Activated CD8-positive, alpha-beta memory T cell treated with anti-CD3 and anti-CD28 coated beads for 36 hours (primary cell): ENCODE measurements around the gene EPHX1. TPM values are rescaled to one million over a fixed set of nuclear protein-coding genes. Genes with fewer than 3 reads are reported as not detected.
"Not testable (repeated sequence)": the region's sequence is repeated elsewhere in the genome, so short reads cannot be mapped to it uniquely, and the experiment has no call there.

Source experiments
- CTCF ChIA-PET: fragments of 350-600 bp; sonication (Branson Sonifier 250); formaldehyde crosslinking; loops from one replicate; lab custom pipeline; 2021; ENCODE audit warnings: antibody characterized with exemption; lab: Charles Lee
- POLR2A ChIA-PET: fragments of 350-600 bp; sonication (Branson Sonifier 250); formaldehyde crosslinking; loops from one replicate; lab custom pipeline; 2021; ENCODE audit warnings: antibody characterized with exemption; lab: Charles Lee
- total RNA-seq, 2 experiments: library from RNA; stranded (reverse); gene quantifications; one replicate each; pipeline ENCODE4 v1.2.3, GENCODE V29; 2021

EPHX1 gene
- total RNA-seq, 2 experiments from 2014 or later: 1.8 to 2.4 TPM

DNA sequence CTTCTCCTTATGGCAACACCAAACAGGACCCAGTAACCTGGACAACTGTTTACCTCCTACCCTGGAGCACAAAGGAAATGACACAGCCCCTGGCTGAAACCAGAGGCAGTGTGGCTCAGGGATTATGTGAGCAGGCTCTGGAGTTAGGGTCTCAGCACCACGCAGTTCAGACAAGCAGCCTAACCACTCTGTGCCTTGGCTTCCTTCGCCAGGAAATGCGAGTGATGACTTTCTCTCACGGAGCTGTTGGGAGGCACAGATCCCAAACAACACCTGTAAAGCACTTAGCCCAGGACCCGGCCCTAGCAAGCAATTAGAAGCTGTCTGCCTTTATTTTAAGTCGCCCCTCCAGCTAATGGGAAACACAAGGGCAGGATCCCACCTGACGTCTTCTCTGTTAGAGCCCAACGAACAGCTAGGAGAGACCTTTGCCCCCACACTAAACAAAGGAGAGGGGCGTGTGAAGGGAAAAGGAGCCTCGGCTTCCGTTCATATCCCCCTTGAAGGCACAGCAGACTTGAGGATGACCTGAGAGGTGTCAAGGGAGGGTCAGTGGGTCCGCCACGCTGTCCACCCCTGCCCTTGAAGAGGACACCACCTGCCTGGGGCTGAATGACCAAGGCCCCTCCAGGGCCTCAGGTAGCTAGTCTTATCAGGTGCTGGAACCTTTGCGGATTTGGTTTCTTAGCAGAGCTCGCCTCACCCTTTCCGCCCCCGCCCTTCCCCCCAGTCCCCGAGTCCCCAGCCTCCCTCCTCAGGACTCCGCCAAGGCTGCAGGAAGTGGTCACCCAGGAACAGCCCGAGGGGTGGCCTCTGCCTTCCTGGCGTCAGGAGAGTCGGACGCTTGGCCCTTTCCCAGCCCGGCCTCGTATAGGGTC, 71.4 kb downstream of the EPHX1 start:
- CTCF ChIA-PET: interaction anchor here (0.9 to 2.5 kb wide), 8 partner anchors 9 to 406 kb away, joined by 3 to 11 read pairs (median 6); partner anchors contain the start of genes PYCR2 and SRP9
- POLR2A ChIA-PET: interaction anchor here (0.5 to 3.3 kb wide), 9 partner anchors 15 to 103 kb away, joined by 3 to 29 read pairs (median 6); partner anchors contain the start of genes EPHX1, PYCR2 and SRP9

DNA sequence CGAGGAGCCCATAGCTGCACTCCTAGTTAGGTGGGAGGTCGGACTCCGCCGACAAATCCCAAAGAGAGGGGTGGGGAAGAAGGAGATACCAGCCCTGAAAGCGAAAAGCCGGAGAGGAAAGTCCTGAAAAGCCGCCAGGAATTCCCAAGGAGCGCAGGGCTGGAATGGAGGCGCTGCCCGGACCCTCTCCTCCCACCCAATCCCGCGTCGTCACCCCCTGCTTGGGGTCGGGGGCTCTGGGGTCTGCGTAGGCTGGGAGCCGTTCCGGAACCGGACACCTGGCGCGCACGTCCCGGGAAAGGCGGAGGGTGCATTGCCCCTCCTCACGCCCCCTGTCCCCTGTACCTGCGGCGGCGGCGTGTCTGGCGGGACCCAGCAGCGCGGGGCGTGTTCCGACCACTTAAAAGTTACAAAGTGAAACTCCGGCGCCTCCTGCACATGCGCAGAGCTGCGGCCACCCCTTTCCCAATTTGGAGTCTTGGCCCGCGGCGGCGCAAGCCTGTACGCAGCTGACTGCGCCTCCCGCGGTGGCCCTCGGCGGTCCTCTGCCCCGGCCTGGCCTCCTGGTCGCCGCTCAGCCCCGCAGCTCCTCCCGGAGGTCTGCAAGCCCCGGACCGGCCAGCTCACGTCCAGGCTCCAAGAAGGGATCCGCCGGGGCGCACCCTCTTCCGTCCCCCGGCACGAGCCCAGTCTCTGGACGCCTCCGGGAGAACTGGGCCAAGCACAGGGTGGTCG, 72.2 kb downstream of the EPHX1 start, which contains the start of gene TMEM63A:
Gene TMEM63A, minus strand, starts transcription at position 422 of the 735 bp plus-strand sequence. CDS start 4,800 bp downstream, outside the sequence.
- CTCF ChIA-PET: interaction anchor here (0.7 to 2.5 kb wide), 13 partner anchors 8 to 407 kb away, joined by 3 to 11 read pairs (median 4); partner anchors contain the start of genes PYCR2 and SRP9
- POLR2A ChIA-PET: interaction anchor here (1.0 to 3.3 kb wide), 6 partner anchors 15 to 118 kb away, joined by 4 to 29 read pairs (median 9); partner anchors contain the start of genes PYCR2 and SRP9

DNA sequence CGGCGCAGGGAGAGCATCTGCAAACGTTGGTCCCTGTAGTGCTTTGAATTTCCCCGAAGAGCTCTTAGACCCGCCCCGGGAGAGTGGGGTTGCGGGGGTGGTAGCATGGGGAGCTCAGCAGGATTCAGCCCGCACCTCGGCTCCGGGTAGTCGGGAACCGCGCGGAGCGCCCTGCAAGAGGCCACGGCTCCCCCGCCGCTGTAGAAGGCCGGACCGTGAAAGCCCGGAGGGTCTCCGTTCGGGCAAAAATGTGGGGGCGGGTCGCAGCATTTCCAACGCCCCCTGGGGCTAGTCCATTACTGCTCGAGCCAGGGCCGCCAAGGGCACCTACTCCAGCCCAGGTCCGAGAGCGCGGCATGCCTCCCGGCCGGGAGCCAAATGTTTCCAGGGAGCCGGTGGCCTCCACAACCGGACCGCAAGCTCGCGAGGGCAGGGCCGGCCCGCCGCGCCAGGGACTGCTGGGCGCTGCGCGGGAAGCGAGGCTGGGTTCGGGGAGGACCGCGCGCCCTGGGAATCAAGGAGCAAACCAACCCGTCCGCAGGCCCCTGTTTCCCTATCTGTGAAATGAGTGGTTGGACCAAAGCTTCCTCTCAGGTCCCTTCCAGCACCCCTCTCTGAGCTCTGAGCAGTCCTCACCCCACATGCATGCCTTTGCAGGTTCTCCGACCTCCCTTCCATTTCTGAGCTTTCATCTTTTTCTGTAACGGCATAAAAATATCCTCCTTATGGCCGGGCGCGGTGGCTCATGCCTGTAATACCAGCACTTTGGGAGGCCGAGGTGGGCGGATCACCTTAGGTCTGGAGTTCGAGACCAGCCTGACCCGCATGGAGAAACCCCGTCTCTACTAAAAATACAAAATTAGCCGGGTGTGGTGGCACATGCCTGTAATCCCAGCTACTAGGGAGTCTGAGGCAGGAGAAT, 73.0 kb downstream of the EPHX1 start:
- ChIA-PET POLR2A (interaction anchor here (0.7 to 3.3 kb wide), 10 partner anchors 14 to 182 kb away, joined by 3 to 29 read pairs (median 6); partner anchors contain the start of genes PYCR2 and SRP9), CTCF (interaction anchor here (0.7 to 2.5 kb wide), 14 partner anchors 8 to 408 kb away, joined by 3 to 11 read pairs (median 4); partner anchors contain the start of genes PYCR2 and SRP9)

DNA sequence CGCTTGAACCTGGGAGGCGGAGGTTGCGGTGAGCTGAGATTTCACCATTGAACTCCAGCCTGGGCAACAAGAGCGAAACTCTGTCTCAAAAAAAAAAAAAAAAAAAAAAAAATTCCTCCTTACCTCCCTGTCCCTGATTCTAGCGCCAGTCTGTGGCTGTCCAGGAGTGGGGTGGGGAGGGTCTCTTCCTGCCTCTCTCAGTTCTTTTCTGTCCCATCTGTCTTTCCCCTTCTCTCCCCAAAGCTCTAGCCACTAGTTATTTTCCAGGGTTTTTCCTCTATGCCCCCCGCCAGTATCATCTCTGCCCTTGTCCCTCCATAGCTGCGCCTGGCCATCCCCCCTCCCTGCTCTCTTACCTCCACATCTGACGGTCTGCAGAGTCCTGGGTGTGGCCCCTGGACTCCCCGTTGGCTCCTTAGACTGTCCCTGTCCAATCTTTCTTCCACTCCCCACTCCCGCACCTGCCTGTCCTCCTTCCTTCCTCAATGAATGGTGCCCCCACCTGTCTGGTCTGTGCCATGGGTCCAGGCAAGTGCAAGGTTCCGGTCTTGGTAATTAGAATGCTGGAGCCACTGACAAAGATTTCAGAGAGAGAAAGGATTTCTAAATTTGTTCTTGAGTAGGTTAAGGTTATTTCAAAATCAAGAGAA, 73.8 kb downstream of the EPHX1 start:
- ChIA-PET CTCF (interaction anchor here (0.9 to 2.5 kb wide), 4 partner anchors 27 to 123 kb away, joined by 3 to 9 read pairs (median 4); partner anchors contain the start of gene PYCR2), POLR2A (interaction anchor here (0.7 to 3.3 kb wide), 6 partner anchors 13 to 181 kb away, joined by 3 to 29 read pairs (median 10); partner anchors contain the start of genes PYCR2 and SRP9)

DNA sequence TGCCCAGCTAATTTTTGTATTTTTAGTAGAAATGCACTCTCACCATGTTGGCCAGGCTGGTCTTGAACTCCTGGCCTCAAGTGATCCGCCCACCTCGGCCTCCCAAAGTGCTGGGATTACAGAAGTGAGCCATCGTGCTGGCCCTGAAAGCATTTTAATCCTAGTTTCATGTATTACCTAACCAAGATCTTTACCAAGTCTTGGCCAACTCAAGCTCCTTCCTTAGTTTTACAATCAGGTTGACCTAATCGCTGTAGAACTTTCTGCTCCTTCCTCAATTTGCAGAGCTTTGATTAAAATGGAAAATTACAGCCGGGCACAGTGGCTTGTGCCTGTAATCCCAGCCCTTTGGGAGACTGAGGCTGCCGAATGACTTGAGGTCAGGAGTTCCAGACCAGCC, 75.4 kb downstream of the EPHX1 start:
- ChIA-PET CTCF (no interaction called here), POLR2A (no interaction called here)

DNA sequence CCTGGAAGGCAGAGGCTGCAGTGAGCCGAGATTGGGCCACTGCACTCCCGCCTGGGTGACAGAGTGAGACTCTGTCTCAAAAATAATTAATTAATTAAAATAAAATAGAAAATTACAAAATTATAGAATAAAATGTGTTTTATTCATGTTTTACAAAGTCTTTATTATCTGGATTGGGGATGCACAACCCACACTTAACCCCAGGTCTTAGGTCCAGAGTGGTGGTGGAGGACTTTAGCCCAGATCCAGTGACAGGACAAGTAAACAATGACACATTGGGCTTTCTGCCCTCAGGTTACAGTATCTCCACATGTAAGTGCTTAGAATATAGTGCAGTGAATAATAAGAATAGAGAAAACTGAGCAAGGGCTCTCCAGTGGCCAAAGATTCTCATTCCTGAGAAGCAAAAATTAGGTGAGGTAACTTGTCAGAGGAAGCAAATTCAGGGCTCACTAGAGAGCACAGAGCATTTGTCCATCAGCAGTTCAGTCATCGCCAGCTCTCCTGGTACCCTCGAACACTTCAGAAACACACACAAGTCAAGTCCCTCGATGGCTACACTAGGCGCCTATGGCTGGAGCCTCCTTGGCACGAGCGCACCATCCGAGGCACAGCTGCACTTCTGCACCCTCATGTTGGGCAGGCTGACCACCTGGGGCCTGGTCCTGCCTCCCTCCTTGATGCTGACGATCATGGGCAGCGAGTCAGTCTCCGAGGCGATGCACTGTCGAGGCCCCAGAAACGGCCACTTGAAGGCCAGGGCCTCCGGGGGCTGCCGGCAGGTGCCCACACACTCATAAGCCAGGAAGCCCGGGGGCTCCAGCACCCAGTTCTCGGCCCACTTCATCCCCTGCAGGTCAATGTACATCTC, 76.5 kb downstream of the EPHX1 start:
- CTCF ChIA-PET: no interaction called here
- POLR2A ChIA-PET: no interaction called here

DNA sequence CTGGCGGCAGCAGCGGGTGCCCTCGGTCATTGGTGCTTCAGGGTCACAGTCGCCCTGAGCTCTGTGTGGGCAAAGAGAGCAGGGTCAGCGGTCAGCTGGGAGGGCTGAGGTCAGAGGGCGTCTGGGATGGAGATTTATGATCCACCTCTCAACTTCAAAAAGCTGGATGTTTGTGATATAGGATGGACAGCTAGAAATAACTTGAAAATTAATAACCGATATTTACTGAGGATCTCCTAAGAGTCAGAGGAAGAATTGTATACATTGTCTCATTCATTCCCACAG, 77.0 kb downstream of the EPHX1 start:
- POLR2A ChIA-PET: no interaction called here
- CTCF ChIA-PET: no interaction called here

DNA sequence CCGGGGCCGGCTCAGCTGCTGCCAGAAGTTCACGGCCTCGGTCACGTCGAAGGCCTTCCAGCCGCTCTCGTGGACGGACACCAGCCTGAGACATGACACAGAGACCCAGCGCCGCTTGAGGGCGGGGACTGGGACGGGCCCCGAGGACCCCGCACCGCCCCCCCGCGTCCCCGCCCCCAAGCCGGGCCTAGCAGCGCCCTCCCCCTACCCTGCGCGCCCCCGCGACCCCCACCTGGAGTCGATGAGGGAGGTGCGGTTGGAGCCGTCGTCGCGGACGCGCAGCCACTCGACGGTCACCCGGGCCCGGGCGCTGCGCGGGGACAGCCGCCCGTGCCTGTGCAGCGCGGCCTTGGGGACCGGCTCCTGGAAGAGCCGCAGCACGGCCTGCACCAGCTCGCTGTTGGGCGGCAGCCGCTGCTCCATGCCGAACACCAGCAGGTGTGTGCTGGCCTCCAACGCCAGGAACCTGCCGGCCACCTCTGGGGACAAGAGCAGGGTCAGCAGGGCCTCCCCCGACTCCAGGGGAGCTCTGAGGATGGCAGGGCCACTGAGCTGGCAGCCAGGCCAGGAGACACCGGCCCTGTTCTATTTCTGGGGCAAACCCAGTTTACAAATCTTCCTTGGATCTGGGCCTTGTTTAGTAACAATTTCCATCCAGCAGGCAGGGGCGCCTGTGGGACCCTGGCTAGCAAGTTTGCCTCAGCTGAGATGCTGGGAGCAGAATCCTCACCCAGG, 77.8 kb downstream of the EPHX1 start:
- POLR2A ChIA-PET: not testable (repeated sequence)

DNA sequence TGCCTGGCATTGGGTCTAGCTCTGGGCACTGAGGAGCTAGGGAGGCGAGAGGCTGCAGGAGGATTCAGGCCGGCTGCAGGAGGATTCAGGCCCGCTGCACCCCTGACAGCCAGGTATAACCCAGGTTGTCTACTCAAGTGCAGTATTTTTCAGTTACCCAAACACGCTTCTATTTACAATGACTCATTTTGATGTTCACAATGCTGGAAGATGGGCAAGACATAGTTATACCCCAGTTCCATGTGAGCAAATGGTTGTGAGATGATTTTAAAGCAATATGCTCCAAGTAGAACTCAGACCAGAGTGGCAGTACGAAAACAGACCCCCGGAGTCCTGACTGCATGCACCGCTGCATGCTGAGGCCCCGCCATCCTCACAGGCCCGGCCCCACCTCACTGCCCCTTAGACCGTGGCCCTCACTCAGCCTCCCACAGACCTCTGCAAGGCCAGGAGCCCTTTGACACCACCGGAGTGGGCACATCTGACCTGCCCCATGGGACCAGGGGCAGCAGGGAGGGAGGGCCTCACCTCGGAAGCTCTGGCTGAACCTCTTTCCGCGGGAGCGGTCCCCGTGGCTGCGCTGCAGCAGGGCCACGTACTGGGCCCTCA, 78.5 kb downstream of the EPHX1 start:
- CTCF ChIA-PET: no interaction called here
- POLR2A ChIA-PET: no interaction called here

More for the DNA sequence above, 77.8 kb downstream of the EPHX1 start:
- CTCF ChIA-PET: not testable (repeated sequence)

DNA sequence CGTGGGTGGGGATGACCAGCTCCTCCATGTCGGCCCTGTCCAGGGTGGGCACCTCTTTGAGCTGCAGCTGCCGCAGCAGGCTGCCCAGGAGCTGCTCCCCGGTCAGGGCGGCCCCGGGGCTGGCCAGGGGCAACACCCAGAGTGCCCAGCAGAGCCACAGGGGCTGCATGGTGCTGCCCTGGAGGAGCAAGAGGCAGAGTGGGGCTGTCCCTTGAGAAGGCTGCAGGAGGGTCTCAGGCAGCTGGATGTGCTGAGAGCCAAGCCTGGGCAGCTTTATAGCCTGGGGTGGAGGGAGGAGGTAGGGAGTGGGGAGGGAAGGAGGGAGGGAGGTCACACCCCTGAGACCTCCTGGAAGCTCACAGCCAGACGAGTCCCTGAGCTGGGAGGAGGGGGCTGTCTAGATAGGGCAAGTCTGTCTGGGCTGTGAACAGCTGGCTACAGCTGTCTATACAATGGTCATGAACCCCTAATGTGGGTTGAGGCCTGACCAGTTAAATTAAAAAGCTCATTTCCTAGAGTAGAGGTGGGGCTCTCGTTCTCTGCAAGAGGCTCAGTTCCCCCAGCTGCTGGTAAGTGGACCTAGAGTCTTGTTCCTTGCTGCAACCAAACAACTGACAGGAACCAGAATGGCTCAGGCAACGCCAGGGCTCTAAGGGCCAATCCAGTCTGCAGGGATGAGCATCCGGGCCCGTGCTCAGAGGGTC, 79.1 kb downstream of the EPHX1 start, which contains the start of gene LEFTY1:
Gene LEFTY1, minus strand, starts transcription at position 249 of the 704 bp plus-strand sequence. Its CDS starts 80 bp downstream, at position 169.
- CTCF ChIA-PET: interaction anchor here (1.7 kb wide), 1 partner anchor 22 kb away, joined by 6 read pairs; no protein-coding TSS in a partner anchor
- POLR2A ChIA-PET: no interaction called here

DNA sequence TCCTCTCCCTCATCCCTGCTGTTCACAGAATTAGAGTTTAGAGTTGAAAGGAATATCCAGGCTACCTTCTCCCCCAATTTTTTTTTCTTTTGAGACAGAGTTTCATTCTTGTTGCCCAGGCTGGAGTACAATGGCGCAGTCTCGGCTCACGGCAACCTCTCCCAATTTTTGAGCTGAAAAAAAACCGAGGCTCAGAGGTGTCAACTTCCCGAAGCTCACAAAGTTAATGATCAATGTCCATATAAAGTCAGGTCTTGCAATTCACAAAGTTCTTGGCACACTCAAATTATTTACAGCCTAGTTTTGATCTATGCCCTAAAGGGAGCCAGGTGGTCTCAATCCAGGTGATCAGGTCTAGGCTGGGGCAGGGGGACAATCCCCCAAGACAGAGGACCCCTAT, 79.8 kb downstream of the EPHX1 start:
- ChIA-PET CTCF (interaction anchor here (1.2 to 1.7 kb wide), 2 partner anchors 8 to 22 kb away, joined by 4 to 6 read pairs; partner anchors contain the start of gene TMEM63A), POLR2A (no interaction called here)

DNA sequence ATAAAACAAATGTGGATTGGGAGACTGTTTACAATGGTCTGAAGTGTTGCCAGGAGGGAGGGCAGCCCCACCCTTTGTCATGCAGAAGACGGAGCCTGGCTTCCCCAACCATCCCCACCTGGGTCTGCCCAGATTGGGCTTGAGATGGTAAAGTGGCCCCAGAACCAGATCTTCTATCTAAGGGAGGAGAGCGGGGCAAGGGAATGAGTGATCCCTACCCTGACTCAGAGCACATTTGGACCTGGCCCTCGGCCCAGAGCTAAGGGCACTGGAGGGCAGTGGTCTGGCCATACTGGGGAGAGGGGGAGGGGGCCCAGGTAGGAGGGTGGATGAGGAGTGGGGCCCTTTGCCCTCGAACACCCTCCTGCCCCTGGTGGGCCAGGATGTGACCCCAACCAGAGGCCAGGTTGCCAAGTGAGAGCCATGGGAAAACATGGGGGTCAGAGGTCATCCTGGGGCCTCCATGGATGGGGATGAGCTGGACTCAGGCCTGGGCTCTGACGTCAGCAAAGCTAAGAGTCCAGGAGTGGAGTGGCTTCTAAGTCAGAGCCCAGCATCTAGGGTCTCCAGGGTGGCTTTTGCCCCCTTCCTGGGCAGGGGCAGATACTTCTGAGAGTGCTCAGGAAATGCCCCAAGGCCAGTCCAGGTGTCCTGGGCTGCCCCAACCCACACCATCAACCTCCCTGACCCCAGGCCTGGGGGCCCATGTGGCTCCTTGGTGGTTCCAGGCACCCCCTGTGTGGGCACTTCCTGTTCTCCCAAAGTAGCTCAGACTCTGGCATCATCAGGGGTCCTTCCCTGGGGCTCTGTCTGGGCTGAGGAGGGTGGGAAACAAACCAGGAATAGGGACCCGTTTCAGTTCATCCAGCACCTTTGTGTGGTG, 80.7 kb downstream of the EPHX1 start:
- ChIA-PET POLR2A (no interaction called here), CTCF (interaction anchor here (0.8 to 1.7 kb wide), 3 partner anchors 9 to 21 kb away, joined by 3 to 6 read pairs (median 4); partner anchors contain the start of gene TMEM63A)

DNA sequence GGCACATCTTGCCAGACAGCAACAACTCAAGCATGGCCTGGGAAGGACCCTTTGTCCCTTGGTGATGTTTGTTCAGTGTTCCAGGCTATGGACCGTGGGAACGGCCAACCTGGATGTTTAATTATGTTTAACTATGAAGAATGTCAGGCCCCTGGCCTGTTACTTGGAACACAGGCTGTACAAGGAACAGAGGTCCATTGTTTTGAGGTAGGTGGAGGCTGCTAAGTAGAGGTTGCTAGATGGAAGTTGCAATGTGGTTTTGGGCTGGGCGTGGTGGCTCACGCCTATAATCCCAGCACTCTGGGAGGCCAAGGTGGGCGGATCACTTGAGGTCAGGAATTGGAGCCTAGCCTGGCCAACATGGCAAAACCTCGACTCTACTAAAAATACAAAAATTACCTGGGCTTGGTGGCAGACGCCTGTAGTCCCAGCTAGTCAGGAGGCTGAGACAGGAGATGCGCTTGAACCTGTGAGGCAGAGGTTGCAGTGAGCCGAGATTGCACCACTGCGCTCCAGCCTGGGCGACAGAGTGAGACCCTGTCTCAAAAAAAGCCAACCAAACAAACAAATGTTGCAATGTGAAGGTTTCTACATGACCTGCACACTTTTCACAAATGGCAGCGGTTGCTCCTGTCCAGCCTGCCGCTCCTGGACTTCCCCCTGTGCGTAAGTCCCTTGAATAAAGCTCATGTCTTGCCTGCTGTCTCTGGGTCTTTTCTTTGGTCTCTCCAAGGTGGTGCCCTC, 81.5 kb downstream of the EPHX1 start:
- ChIA-PET POLR2A (no interaction called here), CTCF (interaction anchor here (0.8 to 1.2 kb wide), 2 partner anchors 10 to 11 kb away, joined by 3 to 4 read pairs; partner anchors contain the start of gene TMEM63A)
